H1 (cell line): ENCODE measurements around the gene MORN5.

ENCODE experiments used
- BCL11A ChIP-seq, 2 experiments: IDR thresholded peaks; one replicate each; pipeline ENCODE4 v1.6.1; 2011; ENCODE audit warnings: low read depth in 2 of 2, low read length in 2 of 2, mild to moderate bottlenecking in 2 of 2
- CBX5 ChIP-seq: fragments of 300-800, 300-1000 bp; sonication (generic); IDR thresholded peaks from 2 replicates; pipeline ENCODE4 v1.7.1; 2016; ENCODE audit warnings: antibody characterized with exemption, low read length, low read depth
- CHD1 ChIP-seq: IDR thresholded peaks from 2 replicates; pipeline ENCODE4 v1.6.1; 2012; ENCODE audit warnings: low read depth, low read length, improper control_type of control experiment
- JUND ChIP-seq: IDR thresholded peaks from 2 replicates; pipeline ENCODE4 v1.6.1; 2011; ENCODE audit warnings: mild to moderate bottlenecking, improper control_type of control experiment, low read length
- MAFK ChIP-seq: IDR thresholded peaks from 2 replicates; pipeline ENCODE4 v1.6.1; 2012; ENCODE audit warnings: low read depth, mild to moderate bottlenecking, improper control_type of control experiment, low read length
- NRF1 ChIP-seq: IDR thresholded peaks from 2 replicates; pipeline ENCODE4 v1.6.1; 2011; ENCODE audit warnings: mild to moderate bottlenecking, low read depth, low read length, improper control_type of control experiment
- PHF8 ChIP-seq: fragments of 200-600 bp; sonication (generic); conservative IDR thresholded peaks from 2 replicates; pipeline ENCODE4 v1.7.1; 2012; ENCODE audit warnings: low read depth, mild to moderate bottlenecking, inconsistent platforms, low read length, moderate library complexity
- RBBP5 ChIP-seq: IDR thresholded peaks from 2 replicates; pipeline ENCODE4 v1.7.1; 2012; ENCODE audit warnings: low read depth, mild to moderate bottlenecking, inconsistent platforms, low read length, moderate library complexity, borderline replicate concordance
- TF ChIP-seq, protein P1 (sequence below), 3 experiments: IDR thresholded peaks; 1 replicate in 2 of 3; 2 replicates in 1 of 3; pipeline versions ENCODE4 v1.5.1 to v1.6.1; 2011; ENCODE audit warnings: low read length in 3 of 3, mild to moderate bottlenecking in 3 of 3, inconsistent platforms in 2 of 3, low read depth in 1 of 3, moderate library complexity in 1 of 3; ENCODE audit not compliant: insufficient read depth in 1 of 3; ENCODE audit errors: control extremely low read depth in 1 of 3

DNA sequence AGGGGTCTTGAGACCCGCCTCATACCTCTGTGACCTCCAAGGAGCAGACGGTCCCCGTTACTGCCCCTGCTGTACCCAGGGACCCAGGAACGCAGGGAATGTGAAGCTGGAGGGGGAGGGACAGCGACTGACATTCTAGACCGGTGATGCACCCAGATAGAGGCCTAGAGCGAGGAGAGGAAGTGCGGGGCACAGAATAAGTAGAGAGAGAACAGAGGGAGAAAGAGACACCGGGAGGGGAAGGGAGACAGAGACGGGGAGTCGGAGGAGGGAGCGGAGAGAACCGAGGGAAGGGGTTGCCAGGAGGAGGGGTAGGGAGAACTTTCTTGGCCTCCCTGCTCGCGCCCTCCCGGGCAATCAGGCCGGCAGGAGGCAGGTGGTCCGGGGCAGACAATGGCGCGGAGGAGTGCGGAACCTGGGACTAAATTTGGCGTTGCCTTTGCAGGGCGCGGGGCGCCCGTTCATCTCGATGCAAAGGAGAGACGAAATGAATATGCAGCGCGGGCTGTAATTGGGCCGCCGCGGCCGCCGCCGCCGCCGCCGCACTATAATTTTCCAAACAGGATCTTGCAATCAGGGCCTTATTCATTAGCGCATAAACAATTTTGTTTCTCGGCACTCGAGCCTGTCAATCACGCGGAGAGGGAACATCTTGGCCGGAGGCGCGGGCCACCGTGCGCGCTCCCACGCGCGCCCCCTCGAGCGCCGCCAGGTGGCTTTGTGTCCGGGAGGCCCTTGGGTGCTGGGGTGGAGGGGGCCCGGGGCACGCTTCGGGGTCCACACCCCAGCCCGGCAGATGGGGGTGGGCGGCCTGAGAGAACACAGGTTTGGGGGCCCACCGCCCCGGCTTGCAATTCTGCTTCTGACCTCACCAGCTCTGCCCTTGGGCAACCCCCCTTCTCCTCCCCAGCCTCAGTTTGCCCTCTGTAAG, 33.1 kb upstream of the MORN5 start:
- TF ChIP-seq, protein P1, sequence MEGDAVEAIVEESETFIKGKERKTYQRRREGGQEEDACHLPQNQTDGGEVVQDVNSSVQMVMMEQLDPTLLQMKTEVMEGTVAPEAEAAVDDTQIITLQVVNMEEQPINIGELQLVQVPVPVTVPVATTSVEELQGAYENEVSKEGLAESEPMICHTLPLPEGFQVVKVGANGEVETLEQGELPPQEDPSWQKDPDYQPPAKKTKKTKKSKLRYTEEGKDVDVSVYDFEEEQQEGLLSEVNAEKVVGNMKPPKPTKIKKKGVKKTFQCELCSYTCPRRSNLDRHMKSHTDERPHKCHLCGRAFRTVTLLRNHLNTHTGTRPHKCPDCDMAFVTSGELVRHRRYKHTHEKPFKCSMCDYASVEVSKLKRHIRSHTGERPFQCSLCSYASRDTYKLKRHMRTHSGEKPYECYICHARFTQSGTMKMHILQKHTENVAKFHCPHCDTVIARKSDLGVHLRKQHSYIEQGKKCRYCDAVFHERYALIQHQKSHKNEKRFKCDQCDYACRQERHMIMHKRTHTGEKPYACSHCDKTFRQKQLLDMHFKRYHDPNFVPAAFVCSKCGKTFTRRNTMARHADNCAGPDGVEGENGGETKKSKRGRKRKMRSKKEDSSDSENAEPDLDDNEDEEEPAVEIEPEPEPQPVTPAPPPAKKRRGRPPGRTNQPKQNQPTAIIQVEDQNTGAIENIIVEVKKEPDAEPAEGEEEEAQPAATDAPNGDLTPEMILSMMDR (IDR thresholded peaks at IDR 0.05; ENCODE audit: control extremely low read depth in 1 of 3, insufficient read depth in 1 of 3, low read depth in 1 of 3, low read length in 3 of 3), result no peak
- no peak for TF ChIP-seq CHD1
- TF ChIP-seq NRF1, result no peak
- no peak for TF ChIP-seq JUND
- no peak for TF ChIP-seq RBBP5
- no peak for TF ChIP-seq CBX5
- no peak for TF ChIP-seq PHF8
- no peak for TF ChIP-seq BCL11A (IDR thresholded peaks at IDR 0.05; ENCODE audit: low read depth in 2 of 2, low read length in 2 of 2)
- no peak for TF ChIP-seq MAFK
